Amniotic stem cell (primary cell): ENCODE data around the gene OLFM3.

ENCODE experiments used
- DNase-seq: peaks from one replicate; lab custom pipeline; 2025; lab: John Stamatoyannopoulos, UW

The OLFM3 gene

GRCh38 chr1:101846820-101847219 is 149.9 kb downstream of the OLFM3 start:
- no peak for DNase-seq

GRCh38 chr1:101843160-101843559 is 153.6 kb downstream of the OLFM3 start:
- no peak for DNase-seq

GRCh38 chr1:101841824-101842223 is 154.9 kb downstream of the OLFM3 start:
- no peak for DNase-seq

- DNase-seq: no peak
Observed at GRCh38 chr1:101835988-101836387, 160.7 kb downstream of the OLFM3 start.

- no peak for DNase-seq
Observed at GRCh38 chr1:101833312-101833711, 163.4 kb downstream of the OLFM3 start.

- DNase-seq: no peak
Observed at GRCh38 chr1:101826416-101826815, 170.3 kb downstream of the OLFM3 start.

- DNase-seq: no peak
Observed at GRCh38 chr1:101820071-101820470, 176.7 kb downstream of the OLFM3 start.

- DNase-seq: no peak
Observed at GRCh38 chr1:101816262-101816661, 180.5 kb downstream of the OLFM3 start.

GRCh38 chr1:101798417-101798816 is 198.3 kb downstream of the OLFM3 start:
- no peak for DNase-seq

GRCh38 chr1:101797722-101798121 is 199.0 kb downstream of the OLFM3 start:
- no peak for DNase-seq

- no peak for DNase-seq
Observed at GRCh38 chr1:101781201-101781831, 215.4 kb downstream of the OLFM3 start.

- no peak for DNase-seq
Observed at GRCh38 chr1:101769520-101769919, 227.2 kb downstream of the OLFM3 start.

- DNase-seq: no peak
Observed at GRCh38 chr1:101757985-101758384, 238.7 kb downstream of the OLFM3 start.

- DNase-seq: no peak
Observed at GRCh38 chr1:101756411-101756810, 240.3 kb downstream of the OLFM3 start.
